ENCODE data around the gene COL6A2. TPM values are rescaled to one million over a fixed set of nuclear protein-coding genes. Genes with fewer than 3 reads are reported as not detected.
"Not testable (repeated sequence)": the region's sequence is repeated elsewhere in the genome, so short reads cannot be mapped to it uniquely, and the experiment has no call there.

Gene COL6A2
- total and polyA plus RNA-seq, 2 donors: 55.2 to 182 TPM

DNA sequence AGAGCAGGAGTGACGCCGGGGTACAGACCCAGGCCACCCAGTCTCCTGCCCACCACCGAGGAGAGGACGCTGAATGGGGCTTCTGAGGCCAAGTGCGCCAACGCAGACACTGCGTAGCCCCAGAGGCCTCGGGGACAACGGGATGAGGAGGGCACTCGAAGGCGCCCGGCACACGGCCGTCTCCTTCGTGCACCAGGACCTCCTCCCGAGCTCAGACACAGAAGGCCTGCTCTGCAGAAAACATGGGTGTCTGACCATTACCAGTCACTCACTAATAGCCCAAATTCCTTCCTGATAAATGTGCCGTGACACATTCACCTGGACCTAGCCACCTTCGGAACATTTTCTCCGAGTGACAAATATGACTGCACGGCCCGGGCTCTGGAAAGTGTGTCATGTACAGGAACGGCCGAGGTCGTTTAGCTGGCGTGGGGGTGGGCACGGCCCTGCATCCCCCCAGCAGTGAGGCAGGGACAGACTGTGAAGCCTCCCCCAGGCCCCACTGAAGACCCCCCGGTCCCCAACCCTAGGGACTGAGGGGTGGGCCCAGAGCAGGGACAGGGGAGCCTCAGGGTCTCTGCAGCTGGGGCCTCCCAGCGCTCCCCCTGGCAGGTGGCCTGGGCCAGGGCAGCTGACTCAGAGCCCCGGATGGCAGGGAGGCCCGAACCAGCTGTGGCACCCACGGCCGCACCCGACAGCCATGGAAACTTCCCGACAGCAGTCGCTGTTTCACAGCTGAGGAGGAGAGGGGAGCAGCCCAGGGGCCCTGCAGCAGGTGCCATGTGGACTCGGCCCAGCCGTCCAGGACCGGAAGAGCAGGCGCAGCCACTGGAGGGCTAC is 16.7 kb upstream of the COL6A2 start:
- WGBS: 90% methylated on average over 39 of the region's 39 CpGs
- Histone ChIP-seq H3K4me1 (ENCODE audit: control insufficient read depth in 2 of 2, insufficient read depth in 2 of 2, low read length in 2 of 2) (no peaks in the 10 kb centered on the region), H3K36me3 (ENCODE audit: control insufficient read depth in 2 of 2, insufficient read depth in 2 of 2, low read length in 1 of 2) (no peaks in the 10 kb centered on the region), H3K27ac (ENCODE audit: low read depth in 1 of 2, low read length in 1 of 2) (no peak overlapping the region), H3K4me3 (ENCODE audit: low read length in 2 of 2) (no peak overlapping the region), H3K27me3 (ENCODE audit: control insufficient read depth in 2 of 2, insufficient read depth in 1 of 2, low read length in 1 of 2) (peaks cover 0 to 2% of the 10 kb centered on the region in 2 donors), H3K9me3 (ENCODE audit: control insufficient read depth in 2 of 2, insufficient read depth in 1 of 2, low read length in 1 of 2) (peaks cover 0 to 14% of the 10 kb centered on the region in 2 donors)
- DNase-seq (ENCODE audit: low read depth in 6 of 9, low spot score in 9 of 9): no peak

DNA sequence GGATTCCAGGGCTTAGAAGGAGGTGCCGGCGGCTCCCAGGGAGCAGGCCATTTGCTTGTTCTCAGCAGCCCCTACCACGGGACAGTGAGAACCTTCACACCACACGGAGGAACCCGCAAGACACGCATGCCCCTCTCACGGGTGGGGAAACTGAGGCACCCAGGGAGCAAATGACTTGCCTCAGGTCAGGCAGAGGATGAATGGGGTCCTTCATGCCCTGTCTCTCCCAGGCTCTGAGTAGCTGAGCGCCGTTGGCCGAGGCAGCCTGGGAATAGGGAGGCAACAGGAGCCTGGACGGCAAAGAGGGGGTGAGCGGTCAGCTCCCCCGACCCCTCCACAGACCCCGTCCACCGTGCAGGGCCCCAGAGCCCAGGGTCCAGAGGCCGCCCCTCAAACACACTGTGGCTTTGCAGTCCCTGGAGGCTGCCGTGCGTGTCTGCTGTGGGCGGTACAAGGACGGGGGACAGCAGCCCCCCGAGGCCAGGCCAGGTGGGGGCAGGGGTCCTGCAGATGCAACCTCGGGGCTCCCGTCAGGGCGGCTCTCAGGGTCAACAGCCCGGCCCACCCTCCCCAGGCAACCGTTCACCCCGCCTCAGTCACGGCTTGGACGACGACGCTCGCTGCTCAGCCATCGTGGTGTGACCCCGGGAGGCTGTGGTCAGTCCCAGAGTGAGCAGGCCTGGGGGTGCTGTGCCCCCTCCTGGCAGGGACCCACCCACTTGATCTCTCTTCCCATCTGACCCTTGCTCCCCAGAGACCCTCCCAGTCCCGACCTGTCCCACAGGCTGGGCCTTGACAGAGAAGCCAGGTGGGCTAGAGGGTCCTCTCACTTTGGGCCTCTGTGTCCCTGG is 15.8 kb upstream of the COL6A2 start:
- no peak for DNase-seq (ENCODE audit: low read depth in 6 of 9, low spot score in 9 of 9)
- H3K9me3 ChIP-seq (ENCODE audit: control insufficient read depth in 2 of 2, insufficient read depth in 1 of 2, low read length in 1 of 2): peaks cover 0 to 14% of the 10 kb centered on the region in 2 donors
- H3K27me3 ChIP-seq (ENCODE audit: control insufficient read depth in 2 of 2, insufficient read depth in 1 of 2, low read length in 1 of 2): peaks cover 0 to 2% of the 10 kb centered on the region in 2 donors
- H3K4me3 ChIP-seq (ENCODE audit: low read length in 2 of 2): no peak overlapping the region
- no peaks in the 10 kb centered on the region for H3K36me3 ChIP-seq (ENCODE audit: control insufficient read depth in 2 of 2, insufficient read depth in 2 of 2, low read length in 1 of 2)
- H3K4me1 ChIP-seq (ENCODE audit: control insufficient read depth in 2 of 2, insufficient read depth in 2 of 2, low read length in 2 of 2): no peaks in the 10 kb centered on the region
- no peak overlapping the region for H3K27ac ChIP-seq (ENCODE audit: low read depth in 1 of 2, low read length in 1 of 2)
- WGBS: 93% methylated on average over 35 of the region's 35 CpGs

- Histone ChIP-seq H3K9me3 (ENCODE audit: control insufficient read depth in 2 of 2, insufficient read depth in 1 of 2, low read length in 1 of 2) (peaks cover 0 to 14% of the 10 kb centered on the region in 2 donors), H3K27me3 (ENCODE audit: control insufficient read depth in 2 of 2, insufficient read depth in 1 of 2, low read length in 1 of 2) (peaks cover 0 to 2% of the 10 kb centered on the region in 2 donors), H3K27ac (ENCODE audit: low read depth in 1 of 2, low read length in 1 of 2) (no peak overlapping the region), H3K36me3 (ENCODE audit: control insufficient read depth in 2 of 2, insufficient read depth in 2 of 2, low read length in 1 of 2) (no peaks in the 10 kb centered on the region), H3K4me1 (ENCODE audit: control insufficient read depth in 2 of 2, insufficient read depth in 2 of 2, low read length in 2 of 2) (no peaks in the 10 kb centered on the region), H3K4me3 (ENCODE audit: low read length in 2 of 2) (no peak overlapping the region)
- no peak for DNase-seq (ENCODE audit: low read depth in 6 of 9, low spot score in 9 of 9)
- 97% methylated on average over 5 of the region's 5 CpGs for WGBS
These were observed 15.3 kb upstream of the COL6A2 start for GRCh38 chr21:46082713-46082962.

GRCh38 chr21:46082963-46083790 is 14.7 kb upstream of the COL6A2 start:
- Histone ChIP-seq H3K27ac (ENCODE audit: low read depth in 1 of 2, low read length in 1 of 2) (no peak overlapping the region), H3K4me3 (ENCODE audit: low read length in 2 of 2) (no peak overlapping the region), H3K36me3 (ENCODE audit: control insufficient read depth in 2 of 2, insufficient read depth in 2 of 2, low read length in 1 of 2) (no peaks in the 10 kb centered on the region), H3K27me3 (ENCODE audit: control insufficient read depth in 2 of 2, insufficient read depth in 1 of 2, low read length in 1 of 2) (peaks cover 0 to 2% of the 10 kb centered on the region in 2 donors), H3K9me3 (ENCODE audit: control insufficient read depth in 2 of 2, insufficient read depth in 1 of 2, low read length in 1 of 2) (peaks cover 0 to 14% of the 10 kb centered on the region in 2 donors), H3K4me1 (ENCODE audit: control insufficient read depth in 2 of 2, insufficient read depth in 2 of 2, low read length in 2 of 2) (no peaks in the 10 kb centered on the region)
- DNase-seq (ENCODE audit: low read depth in 6 of 9, low spot score in 9 of 9): no peak
- WGBS: 94% methylated on average over 35 of the region's 35 CpGs

- Histone ChIP-seq H3K36me3 (ENCODE audit: control insufficient read depth in 2 of 2, insufficient read depth in 2 of 2, low read length in 1 of 2) (no peaks in the 10 kb centered on the region), H3K27me3 (ENCODE audit: control insufficient read depth in 2 of 2, insufficient read depth in 1 of 2, low read length in 1 of 2) (peaks cover 0 to 2% of the 10 kb centered on the region in 2 donors), H3K4me1 (ENCODE audit: control insufficient read depth in 2 of 2, insufficient read depth in 2 of 2, low read length in 2 of 2) (no peaks in the 10 kb centered on the region), H3K27ac (ENCODE audit: low read depth in 1 of 2, low read length in 1 of 2) (no peak overlapping the region), H3K9me3 (ENCODE audit: control insufficient read depth in 2 of 2, insufficient read depth in 1 of 2, low read length in 1 of 2) (peaks cover 0 to 14% of the 10 kb centered on the region in 2 donors), H3K4me3 (ENCODE audit: low read length in 2 of 2) (no peak overlapping the region)
- 94% methylated on average over 29 of the region's 29 CpGs for WGBS
- no peak for DNase-seq (ENCODE audit: low read depth in 6 of 9, low spot score in 9 of 9)
These were observed 13.9 kb upstream of the COL6A2 start for GRCh38 chr21:46083791-46084561.

DNA sequence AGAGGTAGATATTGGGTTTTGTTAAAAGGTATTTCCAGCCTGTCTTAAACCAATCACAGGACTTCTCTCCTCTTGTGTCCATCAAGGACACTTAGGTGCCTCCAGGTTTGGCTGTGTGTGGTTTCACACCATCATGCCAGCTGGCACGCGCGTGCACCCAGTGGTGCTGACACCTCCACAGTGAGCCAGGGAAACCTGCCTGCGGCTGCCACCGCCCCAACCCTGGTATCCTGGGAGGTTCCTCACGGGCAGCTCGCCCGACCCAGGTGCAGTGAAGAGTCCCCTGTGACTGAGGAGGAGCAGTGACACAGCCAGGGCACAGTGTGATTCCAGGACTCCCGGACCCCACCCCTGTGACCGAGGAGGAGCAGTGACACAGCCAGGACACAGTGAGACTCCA is 13.2 kb upstream of the COL6A2 start:
- Histone ChIP-seq H3K36me3 (ENCODE audit: control insufficient read depth in 2 of 2, insufficient read depth in 2 of 2, low read length in 1 of 2) (no peaks in the 10 kb centered on the region), H3K4me1 (ENCODE audit: control insufficient read depth in 2 of 2, insufficient read depth in 2 of 2, low read length in 2 of 2) (no peaks in the 10 kb centered on the region), H3K27ac (ENCODE audit: low read depth in 1 of 2, low read length in 1 of 2) (no peak overlapping the region), H3K9me3 (ENCODE audit: control insufficient read depth in 2 of 2, insufficient read depth in 1 of 2, low read length in 1 of 2) (peaks cover 0 to 14% of the 10 kb centered on the region in 2 donors), H3K27me3 (ENCODE audit: control insufficient read depth in 2 of 2, insufficient read depth in 1 of 2, low read length in 1 of 2) (peaks cover 0 to 2% of the 10 kb centered on the region in 2 donors), H3K4me3 (ENCODE audit: low read length in 2 of 2) (no peak overlapping the region)
- WGBS: 94% methylated on average over 10 of the region's 10 CpGs
- DNase-seq (ENCODE audit: low read depth in 6 of 9, low spot score in 9 of 9): no peak

- H3K4me3 ChIP-seq (ENCODE audit: low read length in 2 of 2); H3K27me3 ChIP-seq (ENCODE audit: control insufficient read depth in 2 of 2, insufficient read depth in 1 of 2, low read length in 1 of 2); H3K4me1 ChIP-seq (ENCODE audit: control insufficient read depth in 2 of 2, insufficient read depth in 2 of 2, low read length in 2 of 2); DNase-seq (ENCODE audit: low read depth in 6 of 9, low spot score in 9 of 9); H3K36me3 ChIP-seq (ENCODE audit: control insufficient read depth in 2 of 2, insufficient read depth in 2 of 2, low read length in 1 of 2); H3K27ac ChIP-seq (ENCODE audit: low read depth in 1 of 2, low read length in 1 of 2): not testable (repeated sequence)
- peaks cover 0 to 14% of the 10 kb centered on the region in 2 donors for H3K9me3 ChIP-seq (ENCODE audit: control insufficient read depth in 2 of 2, insufficient read depth in 1 of 2, low read length in 1 of 2)
- WGBS: 85% methylated on average over 5 of the region's 5 CpGs
These were observed 12.7 kb upstream of the COL6A2 start for GRCh38 chr21:46085259-46085658.

- no peak overlapping the region for H3K27ac ChIP-seq (ENCODE audit: low read depth in 1 of 2, low read length in 1 of 2)
- H3K27me3 ChIP-seq (ENCODE audit: control insufficient read depth in 2 of 2, insufficient read depth in 1 of 2, low read length in 1 of 2): peaks cover 0 to 2% of the 10 kb centered on the region in 2 donors
- H3K36me3 ChIP-seq (ENCODE audit: control insufficient read depth in 2 of 2, insufficient read depth in 2 of 2, low read length in 1 of 2): no peaks in the 10 kb centered on the region
- no peak for DNase-seq (ENCODE audit: low read depth in 6 of 9, low spot score in 9 of 9)
- H3K4me1 ChIP-seq (ENCODE audit: control insufficient read depth in 2 of 2, insufficient read depth in 2 of 2, low read length in 2 of 2): no peaks in the 10 kb centered on the region
- peaks cover 1 to 14% of the 10 kb centered on the region in 2 donors for H3K9me3 ChIP-seq (ENCODE audit: control insufficient read depth in 2 of 2, insufficient read depth in 1 of 2, low read length in 1 of 2)
- no peak overlapping the region for H3K4me3 ChIP-seq (ENCODE audit: low read length in 2 of 2)
- 95% methylated on average over 1 of the region's 1 CpG for WGBS
These were observed 10.3 kb upstream of the COL6A2 start for GRCh38 chr21:46087641-46088040.
